K562 (cell line): ENCODE results near the gene PAF1. TPM values are rescaled to one million over a fixed set of nuclear protein-coding genes. Genes with fewer than 3 reads are reported as not detected.
A peak's percentile ranks its signal among the peaks of the same experiment; 100 is the strongest.

ENCODE experiments used
- ATF1 ChIP-seq, 2 experiments: fragments of 450-650 bp in 1 of 2; IDR thresholded peaks; 2 replicates each; pipeline ENCODE4 v1.6.1; 2016; ENCODE audit warnings: missing compliant biosample characterization in 1 of 2, missing genetic modification characterization in 1 of 2
- BDP1 ChIP-seq: IDR thresholded peaks from 3 replicates; pipeline ENCODE4 v1.6.1; 2011; ENCODE audit not compliant: insufficient read length, insufficient read depth
- DPF2 ChIP-seq: fragments of 450-650 bp; IDR thresholded peaks from 2 replicates; pipeline ENCODE4 v1.6.1; 2016
- E2F5 ChIP-seq: sonication (generic); formaldehyde crosslinking; IDR thresholded peaks from 2 replicates; pipeline ENCODE4 v1.8.0; 2022; ENCODE audit warnings: mild to moderate bottlenecking, missing genetic modification reagents
- GABPA ChIP-seq: fragments of 200-800 bp; sonication (Bioruptor generic); conservative IDR thresholded peaks from 2 replicates; pipeline ENCODE4 v1.6.1; 2016; ENCODE audit warnings: low read depth, missing genetic modification characterization, missing compliant biosample characterization
- HBP1 ChIP-seq: fragments of 450-650 bp; formaldehyde crosslinking; IDR thresholded peaks from 2 replicates; pipeline ENCODE4 v1.4.0; 2022; ENCODE audit warnings: missing genetic modification characterization
- HMG20B ChIP-seq: fragments of 250-450 bp; sonication (Bioruptor Pico); IDR thresholded peaks from 2 replicates; pipeline ENCODE4 v1.5.0; 2021; ENCODE audit warnings: mild to moderate bottlenecking
- HNRNPL ChIP-seq: fragments of 200-400 bp; formaldehyde crosslinking; IDR thresholded peaks from 2 replicates; pipeline ENCODE4 v1.6.1; 2017; ENCODE audit warnings: low read depth, mild to moderate bottlenecking, low read length
- KLF1 ChIP-seq: fragments of 450-650 bp; IDR thresholded peaks from 2 replicates; pipeline ENCODE4 v1.6.1; 2016; ENCODE audit warnings: missing genetic modification characterization, missing compliant biosample characterization
- MAFF ChIP-seq: IDR thresholded peaks from 2 replicates; pipeline ENCODE4 v1.6.1; 2012; ENCODE audit warnings: low read length, improper control_type of control experiment
- NCOA1 ChIP-seq: fragments of 450-650 bp; IDR thresholded peaks from 2 replicates; pipeline ENCODE4 v1.6.1; 2016; ENCODE audit warnings: low read depth
- NEUROD1 ChIP-seq: fragments of 150-350 bp; IDR thresholded peaks from 2 replicates; pipeline ENCODE4 v1.6.1; 2014; ENCODE audit warnings: borderline replicate concordance, low read length, low read depth; ENCODE audit not compliant: partially characterized antibody
- NFIC ChIP-seq: fragments of 450-650 bp; IDR thresholded peaks from 2 replicates; pipeline ENCODE4 v1.6.1; 2017; ENCODE audit warnings: mild to moderate bottlenecking, inconsistent platforms
- OTX1 ChIP-seq: fragments of 450-650 bp; formaldehyde crosslinking; IDR thresholded peaks from 2 replicates; pipeline ENCODE4 v1.4.0; 2022; ENCODE audit warnings: mild to moderate bottlenecking
- PHB ChIP-seq: fragments of 250-450 bp; sonication (Bioruptor Pico); IDR thresholded peaks from 2 replicates; pipeline ENCODE4 v1.5.0; 2021
- POLR3A ChIP-seq: IDR thresholded peaks from 2 replicates; pipeline ENCODE4 v1.6.1; 2011; ENCODE audit warnings: borderline replicate concordance, mild to moderate bottlenecking, moderate library complexity; ENCODE audit not compliant: insufficient read length, insufficient read depth; ENCODE audit errors: extremely low read depth
- RFX5 ChIP-seq: IDR thresholded peaks from 2 replicates; pipeline ENCODE4 v1.6.1; 2011; ENCODE audit warnings: low read depth, mild to moderate bottlenecking, improper control_type of control experiment, low read length
- RFX7 ChIP-seq: fragments of 250-450 bp; sonication (Bioruptor Pico); IDR thresholded peaks from 2 replicates; pipeline ENCODE4 v1.5.1; 2021; ENCODE audit warnings: mild to moderate bottlenecking
- SNIP1 ChIP-seq: fragments of 450-650 bp; IDR thresholded peaks from 2 replicates; pipeline ENCODE4 v1.7.1; 2017; ENCODE audit warnings: low read depth, mild to moderate bottlenecking
- SREBF2 ChIP-seq: sonication (generic); formaldehyde crosslinking; IDR thresholded peaks from 2 replicates; pipeline ENCODE4 v1.4.0; 2020; ENCODE audit warnings: mild to moderate bottlenecking, missing genetic modification reagents
- TARDBP ChIP-seq: fragments of 450-650 bp; IDR thresholded peaks from 2 replicates; pipeline ENCODE4 v1.6.1; 2016
- XRCC4 ChIP-seq: IDR thresholded peaks from one replicate; pipeline ENCODE4 v1.6.1; 2011; ENCODE audit not compliant: insufficient read depth, insufficient read length; ENCODE audit errors: extremely low read depth
- ZBTB12 ChIP-seq: fragments of 250-450 bp; sonication (Bioruptor Pico); IDR thresholded peaks from 2 replicates; pipeline ENCODE4 v1.4.0; 2020
- ZBTB34 ChIP-seq: fragments of 250-450 bp; sonication (Bioruptor Pico); IDR thresholded peaks from 2 replicates; pipeline ENCODE4 v1.8.0; 2021; ENCODE audit warnings: mild to moderate bottlenecking, moderate library complexity
- ZNF24 ChIP-seq: fragments of 450-650 bp; IDR thresholded peaks from 2 replicates; pipeline ENCODE4 v1.6.1; 2016
- ZNF589 ChIP-seq: fragments of 200-800 bp; sonication (Bioruptor generic); IDR thresholded peaks from 2 replicates; pipeline ENCODE4 v1.6.1; 2016; ENCODE audit warnings: low read depth, missing genetic modification characterization, missing compliant biosample characterization
- ZNF707 ChIP-seq: fragments of 250-450 bp; sonication (Bioruptor Pico); conservative IDR thresholded peaks from 2 replicates; pipeline ENCODE4 v1.8.0; 2022; ENCODE audit warnings: inconsistent platforms, mild to moderate bottlenecking, moderate library complexity
- polyA plus RNA-seq, 8 experiments: library from polyadenylated mRNA; depleted of rRNA in 4 of 8; stranded (reverse) in 5 of 8; unstranded in 3 of 8; fragments of >200 nt; fragmentation: Nextera tagmentation in 2 of 8; fragmentation: Illumina TruSeq in 1 of 8; extraction: Ambion mirVana in 2 of 8; extraction: Trizol in 1 of 8; gene quantifications; 2 replicates each; pipeline versions ENCODE4 v1.2.1 to v1.2.3, GENCODE V29; 2011 to 2014; ENCODE audit warnings: inconsistent platforms in 1 of 8, missing spikeins in 1 of 8
- total RNA-seq, 7 experiments: library from RNA; depleted of rRNA in 6 of 7; stranded (reverse); fragments of >200 nt in 6 of 7; fragmentation: Illumina TruSeq in 2 of 7; extraction: Trizol in 2 of 7; gene quantifications; 2 replicates each; pipeline versions ENCODE4 v1.2.1 to v1.2.3, GENCODE V29; 2011 to 2021; ENCODE audit warnings: low replicate concordance in 1 of 7

PAF1 gene
- total and polyA plus RNA-seq, 9 of the 15 experiments (the other 6 are each of a cell fraction or from before 2014, with no cell fraction given), result 1.5 to 45.0 (median 33.8) TPM

GRCh38 chr19:39435499-39436349 is 44.8 kb upstream of the PAF1 start, which contains the start of gene RPS16 (continued):
- TF ChIP-seq ZNF589 (CRISPR knock-in tag), result peak; percentile 38; the same call in 1 of the 2 replicates
- no peak for TF ChIP-seq BDP1
- no peak for TF ChIP-seq ZNF24
- no peak for TF ChIP-seq ZBTB34 (CRISPR knock-in tag)
- no peak for TF ChIP-seq SNIP1
- TF ChIP-seq RFX7 (CRISPR knock-in tag), result no peak
- no peak for TF ChIP-seq KLF1 (tag)
- TF ChIP-seq SREBF2 (CRISPR knock-in tag), result no peak
- no peak for TF ChIP-seq PHB (CRISPR knock-in tag)
- no peak for TF ChIP-seq ZBTB12 (CRISPR knock-in tag)
- TF ChIP-seq HMG20B (CRISPR knock-in tag), result no peak
- peak; percentile 71 for TF ChIP-seq NEUROD1
- peak; percentile 67 for TF ChIP-seq NFIC
- no peak; the same call in 1 of the 2 replicates for TF ChIP-seq OTX1 (CRISPR knock-in tag)
- TF ChIP-seq HNRNPL, result no peak
- no peak for TF ChIP-seq POLR3A
- TF ChIP-seq NCOA1, result no peak
- TF ChIP-seq MAFF, result no peak
- TF ChIP-seq XRCC4, result no peak
- peak; percentile 4; the same call in 1 of the 2 replicates for TF ChIP-seq HBP1
- TF ChIP-seq DPF2, result no peak
- TF ChIP-seq GABPA (tag), result peak; percentile 97
- no peak for TF ChIP-seq ATF1 (CRISPR knock-in tag; IDR thresholded peaks at IDR 0.05)
- peak; percentile 79 for TF ChIP-seq ATF1 (tag; IDR thresholded peaks at IDR 0.05)
- no peak for TF ChIP-seq RFX5
- no peak for TF ChIP-seq ZNF707 (CRISPR knock-in tag)
- TF ChIP-seq TARDBP, result no peak
- TF ChIP-seq E2F5 (CRISPR knock-in tag), result peak; percentile 81; the same call in 1 of the 2 replicates
